Heart right ventricle (tissue), 16 donors: ENCODE measurements around the gene RDX. TPM values are rescaled to one million over a fixed set of nuclear protein-coding genes. Genes with fewer than 3 reads are reported as not detected.

Experiments used
- ATAC-seq, 8 donors: fragments of 200-7000 bp; cut with Tn5 transposase; one replicate each; pipeline ENCODE4 v1.9.1; 2020; ENCODE audit warnings: mild to moderate bottlenecking in 8 of 8, moderate library complexity in 8 of 8, moderate number of reproducible peaks in 1 of 8
- DNase-seq, 2 donors: peaks; one replicate each; pipeline ENCODE4 v3.0.0-alpha.2; 2020
- H3K27ac ChIP-seq, 10 donors: fragments of 200-600 bp; sonication (generic) in 2 of 10; one replicate each; pipeline versions ENCODE4 v1.5.0 to v1.8.0; 2020 to 2022; ENCODE audit warnings: mild to moderate bottlenecking in 3 of 10
- H3K27me3 ChIP-seq, 7 donors: fragments of 200-600 bp; one replicate each; pipeline ENCODE4 v1.8.0; 2021 to 2022; ENCODE audit warnings: mild to moderate bottlenecking in 2 of 7
- H3K36me3 ChIP-seq, 9 donors: fragments of 200-600 bp; sonication (generic) in 1 of 9; one replicate each; pipeline versions ENCODE4 v1.5.0 to v1.8.0; 2020 to 2022; ENCODE audit warnings: mild to moderate bottlenecking in 2 of 9
- H3K4me1 ChIP-seq, 9 donors: fragments of 200-600 bp; sonication (generic) in 1 of 9; one replicate each; pipeline versions ENCODE4 v1.5.0 to v1.8.0; 2020 to 2022; ENCODE audit warnings: mild to moderate bottlenecking in 4 of 9
- H3K4me3 ChIP-seq, 10 donors: fragments of 200-600 bp; sonication (generic) in 2 of 10; one replicate each; pipeline versions ENCODE4 v1.5.0 to v1.8.0; 2020 to 2022; ENCODE audit warnings: mild to moderate bottlenecking in 7 of 10, moderate library complexity in 2 of 10
- H3K9me3 ChIP-seq, 11 donors: fragments of 200-600 bp in 10 of 11; sonication (generic) in 2 of 11; one replicate each; pipeline versions ENCODE4 v1.5.0 to v1.8.0; 2013 to 2022; ENCODE audit warnings: mild to moderate bottlenecking in 2 of 11, control low read depth in 1 of 11, moderate library complexity in 1 of 11
- WGBS, 2 donors: extraction: QIAGEN DNeasy Blood & Tissue Kit; methylation state at CpG; one replicate each; pipeline ENCODE4 v1.1.7; 2013; ENCODE audit warnings: inconsistent platforms in 1 of 2; 5-methylcytosine and 5-hydroxymethylcytosine counted together
- intact Hi-C, 10 donors: fragments of 100-400 bp; cut with DNase I; formaldehyde crosslinking; loops; one replicate each; pipeline versions ENCODE4 v1.11.1 to v1.14.2; 2022
- polyA plus RNA-seq, 2 donors: library from polyadenylated mRNA; stranded (reverse); fragments of 200-250 nt; gene quantifications; one replicate each; pipeline ENCODE4 v1.2.3, GENCODE V29; 2013
- total RNA-seq, 10 donors: library from RNA; stranded (reverse); fragmentation: NEBNext Ultra II Directional in 3 of 10; extraction: Animal tissue kit (Norgen Biotek cat#: 25700) in 3 of 10; gene quantifications; one replicate each; pipeline versions ENCODE4 v1.2.1 to v1.2.4, GENCODE V29; 2021 to 2023
- TF ChIP-seq, protein P1 (sequence below), 9 donors: fragments of 200-600 bp; sonication (generic) in 2 of 9; IDR thresholded peaks; one replicate each; pipeline versions ENCODE4 v1.5.0 to v1.8.0; 2021 to 2022; ENCODE audit warnings: antibody characterized with exemption in 9 of 9, mild to moderate bottlenecking in 5 of 9, moderate library complexity in 1 of 9
- donor health status: Arrhythmogenic right ventricular cardiomyopathy.
- donor health status: ischemic (EF 13 %, LVEDD 7.1; RV severe dilation, severe dysfunction).
- donor health status: healthy with polysubstance abuse.
- donor health status: DM: no; HTN: yes; CAD: no.
- donor health status: DM: no; HTN: no; CAD: no.
- donor health status: ischemic (EF 25% LVEDD 6.9; RV normal size, moderate dysfunction).
- donor health status: ischemic (EF 25% LVEDD 5.7; RV mildly dilated, moderate dysfunction).
- donor health status: healthy.
- donor health status: DM: yes; HTN: yes; CAD: no.
- donor health status: Ischemic cardiomyopathy.
- donor health status: ischemic (EF 35%, LVEDD 5.7; RV mildly dilated, moderate dysfunction).
- donor health status: nonischemic (EF 11% LVEDD 7.7; RV severe dilation, severe dysfunction).
- donor health status: DM: yes; HTN: yes; CAD: no.
- donor health status: PGD.
- donor health status: ischemic (EF 29% LVEDD 5.4; RV normal size, mild dysfunction).
- donor health status: nonischemic (EF 23%, LVEDD 6.1; RV moderate dilation, normal function).

RDX gene
- total and polyA plus RNA-seq, 12 donors: 28.2 to 140 (median 125) TPM

DNA sequence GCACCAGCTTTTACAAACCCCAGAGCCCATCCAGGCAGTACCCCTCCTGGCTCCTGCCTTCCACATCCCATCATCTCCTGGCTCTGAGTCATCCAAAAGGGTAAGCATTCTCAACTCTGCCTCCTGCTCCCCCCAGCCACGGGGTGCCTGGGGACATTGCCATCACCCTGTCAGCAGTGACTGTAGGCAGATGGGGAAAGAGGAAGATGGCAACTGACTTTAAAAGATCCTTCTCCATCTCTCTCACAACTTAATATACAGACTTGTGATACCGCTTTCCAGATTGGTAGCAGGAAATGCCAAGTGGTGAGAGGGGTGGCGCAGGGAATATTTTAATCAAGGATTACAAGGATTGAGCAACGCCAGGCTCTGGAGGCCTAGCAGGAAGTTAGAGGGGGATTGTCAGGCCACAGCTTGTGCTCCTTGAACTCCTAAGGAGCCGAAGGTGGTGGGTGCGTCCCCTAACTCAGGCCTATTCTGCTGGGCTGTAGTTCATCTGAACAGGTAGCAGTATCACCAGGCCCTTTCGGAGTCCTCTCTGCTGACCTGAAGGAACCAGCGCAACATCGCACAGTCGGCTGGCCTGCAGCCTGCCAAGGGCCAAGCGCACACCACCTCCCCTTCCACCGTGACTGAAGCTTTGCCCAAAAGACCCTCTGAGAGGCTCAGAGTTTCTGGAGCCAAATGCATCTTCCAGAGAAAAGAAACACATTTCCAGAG is 119.9 kb downstream of the RDX start:
- no peaks in the 10 kb centered on the region for H3K36me3 ChIP-seq
- H3K9me3 ChIP-seq: no peaks in the 10 kb centered on the region
- H3K27me3 ChIP-seq: no peaks in the 10 kb centered on the region
- no peak for ATAC-seq
- intact Hi-C loops: loop anchor here in 4 of 10 donors (10.0 kb wide), 1 partner anchor 232 kb away; no protein-coding TSS in a partner anchor
- 89% methylated on average over 12 of the region's 12 CpGs for WGBS, 2 donors
- H3K27ac ChIP-seq: no peak overlapping the region
- no peak for DNase-seq
- TF ChIP-seq, protein P1, sequence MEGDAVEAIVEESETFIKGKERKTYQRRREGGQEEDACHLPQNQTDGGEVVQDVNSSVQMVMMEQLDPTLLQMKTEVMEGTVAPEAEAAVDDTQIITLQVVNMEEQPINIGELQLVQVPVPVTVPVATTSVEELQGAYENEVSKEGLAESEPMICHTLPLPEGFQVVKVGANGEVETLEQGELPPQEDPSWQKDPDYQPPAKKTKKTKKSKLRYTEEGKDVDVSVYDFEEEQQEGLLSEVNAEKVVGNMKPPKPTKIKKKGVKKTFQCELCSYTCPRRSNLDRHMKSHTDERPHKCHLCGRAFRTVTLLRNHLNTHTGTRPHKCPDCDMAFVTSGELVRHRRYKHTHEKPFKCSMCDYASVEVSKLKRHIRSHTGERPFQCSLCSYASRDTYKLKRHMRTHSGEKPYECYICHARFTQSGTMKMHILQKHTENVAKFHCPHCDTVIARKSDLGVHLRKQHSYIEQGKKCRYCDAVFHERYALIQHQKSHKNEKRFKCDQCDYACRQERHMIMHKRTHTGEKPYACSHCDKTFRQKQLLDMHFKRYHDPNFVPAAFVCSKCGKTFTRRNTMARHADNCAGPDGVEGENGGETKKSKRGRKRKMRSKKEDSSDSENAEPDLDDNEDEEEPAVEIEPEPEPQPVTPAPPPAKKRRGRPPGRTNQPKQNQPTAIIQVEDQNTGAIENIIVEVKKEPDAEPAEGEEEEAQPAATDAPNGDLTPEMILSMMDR (IDR thresholded peaks at IDR 0.05): no peak
- H3K4me1 ChIP-seq: peaks cover 0 to 16% (median 8%) of the 10 kb centered on the region in 9 donors
- H3K4me3 ChIP-seq: no peak overlapping the region

DNA sequence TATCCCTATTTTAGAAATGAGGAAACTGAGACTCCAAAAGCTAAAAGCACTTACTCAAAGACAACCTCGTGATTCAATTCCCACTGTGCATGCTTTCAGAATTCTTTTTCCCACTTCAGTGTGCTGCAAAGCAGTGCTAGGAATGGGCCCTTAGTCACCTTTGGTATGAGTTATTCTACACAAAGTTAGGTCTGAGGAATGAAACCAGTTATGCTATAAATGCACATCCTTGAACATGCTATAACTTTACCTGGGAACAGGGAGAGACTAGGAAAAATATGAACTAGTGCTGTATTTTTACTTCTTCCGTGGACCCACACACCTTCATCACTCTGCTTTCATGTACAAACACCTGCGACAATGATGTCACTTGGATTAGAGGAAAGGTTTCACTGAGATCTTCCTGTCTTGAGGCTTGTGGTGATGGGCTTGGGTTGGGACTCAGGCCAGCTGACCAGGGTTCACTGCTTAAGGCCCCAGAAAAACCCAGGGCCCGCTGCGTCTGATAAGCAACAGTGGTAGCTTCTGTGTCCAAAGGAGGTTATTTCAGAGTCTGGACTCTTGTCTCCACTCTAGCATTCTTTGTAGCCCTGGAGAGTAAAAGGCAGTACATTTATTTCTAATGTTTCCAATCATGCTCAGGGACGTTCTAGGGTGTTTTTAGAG is 121.6 kb downstream of the RDX start:
- Histone ChIP-seq H3K36me3 (no peaks in the 10 kb centered on the region), H3K27ac (no peak overlapping the region), H3K4me1 (peaks cover 0 to 16% (median 8%) of the 10 kb centered on the region in 9 donors), H3K9me3 (no peaks in the 10 kb centered on the region), H3K4me3 (peak overlapping the region in 4 of 10 donors; percentile 30 to 39 (median 36)), H3K27me3 (no peaks in the 10 kb centered on the region)
- TF ChIP-seq, protein P1 (IDR thresholded peaks at IDR 0.05): no peak
- WGBS, 2 donors: 79 to 83% methylated on average over 6 of the region's 6 CpGs
- DNase-seq (no peak), ATAC-seq (peak in 1 of 8 donors; percentile 23)
- intact Hi-C loops: loop anchor here in 4 of 10 donors (10.0 kb wide), 1 partner anchor 230 kb away; no protein-coding TSS in a partner anchor

DNA sequence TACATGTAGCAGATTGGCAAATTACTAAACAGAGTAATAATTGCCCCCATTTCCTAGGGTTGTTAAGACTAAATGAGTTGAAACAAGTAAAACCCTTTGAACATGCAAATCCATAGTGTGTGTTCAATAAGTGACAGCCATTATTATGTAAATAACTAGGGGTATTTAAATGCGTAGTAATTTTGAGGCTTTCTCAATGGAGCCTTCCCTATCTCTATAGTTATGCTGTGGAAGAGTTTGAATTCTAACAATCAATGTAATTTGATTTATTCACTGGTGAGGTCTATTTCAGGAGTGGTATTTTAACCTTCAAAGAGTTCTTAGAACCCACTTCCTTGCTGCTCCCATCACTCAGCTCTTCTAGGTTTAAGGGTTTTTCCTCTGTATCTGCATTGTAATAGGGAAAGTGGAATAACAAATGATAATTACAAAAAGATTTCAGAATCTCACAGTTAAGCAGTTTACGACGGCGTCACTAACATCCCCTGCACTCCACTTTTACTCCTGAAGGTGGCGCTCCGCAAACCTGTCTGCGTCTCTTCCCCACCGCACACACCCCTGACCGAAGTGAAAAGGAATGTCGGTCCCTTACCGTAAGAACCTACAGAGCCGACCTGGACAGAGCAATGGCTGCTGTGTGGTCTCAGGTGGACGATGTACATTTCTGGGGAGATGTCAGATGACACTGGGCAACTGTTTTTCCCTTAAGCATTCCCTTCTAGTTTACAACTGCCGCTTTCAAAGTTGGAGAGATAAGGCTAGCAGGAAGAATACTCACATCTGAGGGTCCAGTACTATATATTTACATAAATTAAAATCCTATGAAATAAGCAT is 122.4 kb downstream of the RDX start:
- ATAC-seq (peak; percentile 31 to 86 (median 78)), DNase-seq (peak; percentile 52 to 57)
- Histone ChIP-seq H3K27ac (no peak overlapping the region), H3K4me1 (peaks cover 0 to 16% (median 8%) of the 10 kb centered on the region in 9 donors), H3K4me3 (peak overlapping the region in 6 of 10 donors; percentile 15 to 39 (median 34)), H3K9me3 (no peaks in the 10 kb centered on the region), H3K27me3 (no peaks in the 10 kb centered on the region), H3K36me3 (no peaks in the 10 kb centered on the region)
- WGBS, 2 donors: 11 to 12% methylated on average over 14 of the region's 14 CpGs
- intact Hi-C loops: loop anchor here in 4 of 10 donors (10.0 kb wide), 1 partner anchor 229 kb away; no protein-coding TSS in a partner anchor
- TF ChIP-seq, protein P1 (IDR thresholded peaks at IDR 0.05): peak; percentile 55 to 85 (median 78)
